Right lobe of liver (tissue), 6 donors: ENCODE measurements around the gene TLR9. TPM values are rescaled to one million over a fixed set of nuclear protein-coding genes. Genes with fewer than 3 reads are reported as not detected.

ENCODE experiments used
- ATAC-seq, 4 donors: fragments of 200-7000 bp; cut with Tn5 transposase; one replicate each; pipeline ENCODE4 v1.9.1; 2020; ENCODE audit warnings: mild to moderate bottlenecking in 4 of 4, moderate library complexity in 4 of 4
- DNase-seq, 3 donors: peaks; one replicate each; pipeline ENCODE4 v3.0.0-alpha.2; 2020
- H3K27ac ChIP-seq, 3 donors: fragments of 200-600 bp; one replicate each; pipeline ENCODE4 v1.8.0; 2022
- H3K27me3 ChIP-seq, 2 donors: fragments of 200-600 bp; one replicate each; pipeline ENCODE4 v1.8.0; 2022
- H3K36me3 ChIP-seq, 4 donors: fragments of 200-600 bp; sonication (generic) in 1 of 4; one replicate each; pipeline versions ENCODE4 v1.5.1 to v1.8.0; 2017 to 2022; ENCODE audit warnings: control low read depth in 1 of 4
- H3K4me1 ChIP-seq, 4 donors: fragments of 200-600 bp; sonication (generic) in 1 of 4; one replicate each; pipeline versions ENCODE4 v1.5.1 to v1.8.0; 2017 to 2022; ENCODE audit warnings: control low read depth in 1 of 4
- H3K4me3 ChIP-seq, 3 donors: fragments of 200-600 bp; one replicate each; pipeline ENCODE4 v1.8.0; 2022
- H3K9me3 ChIP-seq, 4 donors: fragments of 200-600 bp; sonication (generic) in 1 of 4; one replicate each; pipeline versions ENCODE4 v1.5.1 to v1.8.0; 2017 to 2022; ENCODE audit warnings: control low read depth in 1 of 4
- CTCF ChIP-seq, 4 donors: fragments of 200-600 bp in 3 of 4; fragments of 450-650 bp in 1 of 4; IDR thresholded peaks; one replicate each; pipeline versions ENCODE4 v1.5.1 to v1.8.0; 2016 to 2022; ENCODE audit warnings: antibody characterized with exemption in 4 of 4, mild to moderate bottlenecking in 2 of 4
- POLR2A ChIP-seq: fragments of 450-650 bp; IDR thresholded peaks from one replicate; pipeline ENCODE4 v1.6.1; 2017; ENCODE audit warnings: antibody characterized with exemption, mild to moderate bottlenecking
- WGBS: methylation state at CpG from one replicate; pipeline ENCODE4 v1.1.6; 2018; ENCODE audit warnings: low coverage, low lambda C conversion rate; ENCODE audit not compliant: insufficient coverage; ENCODE audit errors: missing lambda C conversion rate; 5-methylcytosine and 5-hydroxymethylcytosine counted together
- intact Hi-C, 2 donors: fragments of 100-400 bp; cut with DNase I; formaldehyde crosslinking; loops; one replicate each; pipeline versions ENCODE4 v1.11.2 to v1.14.1; 2022
- total RNA-seq, 6 experiments: library from RNA; depleted of rRNA in 2 of 6; stranded (reverse); fragments of >200 nt in 2 of 6; fragmentation: NEBNext Ultra II Directional in 3 of 6; extraction: Animal tissue kit (Norgen Biotek cat#: 25700) in 3 of 6; gene quantifications; one replicate each; pipeline versions ENCODE4 v1.1.0 to v1.2.4, GENCODE V29; 2016 to 2023
- donor health status: DM: no; HTN: yes; CAD: no.
- donor health status: DM: no; HTN: no; CAD: no.
- donor health status: DM: no; HTN: no; CAD: no.
- donor health status: DM: no; HTN: yes; CAD: no.
- donor health status: DM: no; HTN: yes; CAD: no.

The TLR9 gene
- total RNA-seq, 6 experiments from 2014 or later, result 0.12 to 0.59 (median 0.24) TPM; not detected in 2

GRCh38 chr3:52186729-52187128 is 38.7 kb downstream of the TLR9 start:
- WGBS, result 73% methylated on average over 9 of the region's 9 CpGs
- H3K4me3 ChIP-seq, result peak overlapping the region in 1 of 3 donors; percentile 31

GRCh38 chr3:52185837-52186236 is 39.6 kb downstream of the TLR9 start:
- H3K4me1 ChIP-seq, result peaks cover 0 to 79% (median 25%) of the 10 kb centered on the region in 4 donors
- H3K27ac ChIP-seq, result peak overlapping the region in 1 of 3 donors; percentile 100
- intact Hi-C loops, result no loop called here
- H3K4me3 ChIP-seq, result peak overlapping the region in 1 of 3 donors; percentile 31
- 56% methylated on average over 3 of the region's 3 CpGs for WGBS
- no peaks in the 10 kb centered on the region for H3K9me3 ChIP-seq
- H3K27me3 ChIP-seq, result no peaks in the 10 kb centered on the region
- DNase-seq, result no peak
- no peak for ATAC-seq
- H3K36me3 ChIP-seq, result no peaks in the 10 kb centered on the region
- TF ChIP-seq CTCF (IDR thresholded peaks at IDR 0.05) (no peak), POLR2A (no peak)

More at GRCh38 chr3:52186729-52187128, 38.7 kb downstream of the TLR9 start:
- no peaks in the 10 kb centered on the region for H3K9me3 ChIP-seq
- no peaks in the 10 kb centered on the region for H3K27me3 ChIP-seq
- intact Hi-C loops, result no loop called here
- DNase-seq, result no peak
- H3K27ac ChIP-seq, result peak overlapping the region in 2 of 3 donors; percentile 15 to 100
- peaks cover 0 to 71% (median 20%) of the 10 kb centered on the region in 4 donors for H3K4me1 ChIP-seq
- TF ChIP-seq POLR2A (no peak), CTCF (IDR thresholded peaks at IDR 0.05) (no peak)
- no peaks in the 10 kb centered on the region for H3K36me3 ChIP-seq
- ATAC-seq, result peak in 1 of 4 donors; percentile 30

- no peak for DNase-seq
- 100% methylated on average over 1 of the region's 6 CpGs for WGBS
- no peak overlapping the region for H3K4me3 ChIP-seq
Measured at GRCh38 chr3:52185311-52185710, 40.1 kb downstream of the TLR9 start.

GRCh38 chr3:52184690-52185089 is 40.8 kb downstream of the TLR9 start:
- ATAC-seq (no peak), DNase-seq (no peak)
- no peak overlapping the region for H3K4me3 ChIP-seq
- TF ChIP-seq CTCF (IDR thresholded peaks at IDR 0.05) (no peak), POLR2A (no peak)
- H3K9me3 ChIP-seq, result no peaks in the 10 kb centered on the region
- 83% methylated on average over 1 of the region's 8 CpGs for WGBS
- peaks cover 0 to 75% (median 26%) of the 10 kb centered on the region in 4 donors for H3K4me1 ChIP-seq
- intact Hi-C loops, result no loop called here
- peak overlapping the region in 1 of 3 donors; percentile 100 for H3K27ac ChIP-seq
- no peaks in the 10 kb centered on the region for H3K36me3 ChIP-seq
- no peaks in the 10 kb centered on the region for H3K27me3 ChIP-seq

More at GRCh38 chr3:52185311-52185710, 40.1 kb downstream of the TLR9 start:
- TF ChIP-seq POLR2A, result no peak
- no peak for TF ChIP-seq CTCF (IDR thresholded peaks at IDR 0.05)
- Histone ChIP-seq H3K4me1 (peaks cover 0 to 75% (median 27%) of the 10 kb centered on the region in 4 donors), H3K27me3 (no peaks in the 10 kb centered on the region), H3K36me3 (no peaks in the 10 kb centered on the region), H3K9me3 (no peaks in the 10 kb centered on the region), H3K27ac (peak overlapping the region in 1 of 3 donors; percentile 100)
- ATAC-seq, result no peak
- intact Hi-C loops, result no loop called here
